Right lobe of liver (tissue), 4 donors: ENCODE data around the gene XCL1.

Experiments used
- CTCF ChIP-seq, 4 donors: fragments of 200-600 bp in 3 of 4; fragments of 450-650 bp in 1 of 4; IDR thresholded peaks; one replicate each; pipeline versions ENCODE4 v1.5.1 to v1.8.0; 2016 to 2022; ENCODE audit warnings: antibody characterized with exemption in 4 of 4, mild to moderate bottlenecking in 2 of 4
- POLR2A ChIP-seq: fragments of 450-650 bp; IDR thresholded peaks from one replicate; pipeline ENCODE4 v1.6.1; 2017; ENCODE audit warnings: antibody characterized with exemption, mild to moderate bottlenecking
- donor health status: DM: no; HTN: no; CAD: no.
- donor health status: DM: no; HTN: no; CAD: no.
- donor health status: DM: no; HTN: yes; CAD: no.

GRCh38 chr1:168628807-168629206 lies 52.4 kb downstream of the XCL1 start:
- TF ChIP-seq CTCF (IDR thresholded peaks at IDR 0.05), result no peak
- TF ChIP-seq POLR2A, result no peak
